Neural cell (in vitro differentiated cells): ENCODE measurements around the gene SERGEF.

Source experiments
- EP300 ChIP-seq: fragments of 450-650 bp; conservative IDR thresholded peaks from 2 replicates; pipeline ENCODE4 v1.6.1; 2014; ENCODE audit warnings: antibody characterized with exemption, mild to moderate bottlenecking, moderate library complexity; ENCODE audit not compliant: poor library complexity, severe bottlenecking
- POLR2AphosphoS5 ChIP-seq: IDR thresholded peaks from 2 replicates; pipeline ENCODE4 v1.6.1; 2012
- TF ChIP-seq, protein P1 (sequence below): fragments of 450-650 bp; IDR thresholded peaks from 2 replicates; pipeline ENCODE4 v1.5.1; 2014; ENCODE audit warnings: antibody characterized with exemption, mild to moderate bottlenecking, moderate library complexity; ENCODE audit not compliant: poor library complexity, severe bottlenecking

GRCh38 chr11:17923217-17923616 is 89.6 kb downstream of the SERGEF start:
- TF ChIP-seq, protein P1, sequence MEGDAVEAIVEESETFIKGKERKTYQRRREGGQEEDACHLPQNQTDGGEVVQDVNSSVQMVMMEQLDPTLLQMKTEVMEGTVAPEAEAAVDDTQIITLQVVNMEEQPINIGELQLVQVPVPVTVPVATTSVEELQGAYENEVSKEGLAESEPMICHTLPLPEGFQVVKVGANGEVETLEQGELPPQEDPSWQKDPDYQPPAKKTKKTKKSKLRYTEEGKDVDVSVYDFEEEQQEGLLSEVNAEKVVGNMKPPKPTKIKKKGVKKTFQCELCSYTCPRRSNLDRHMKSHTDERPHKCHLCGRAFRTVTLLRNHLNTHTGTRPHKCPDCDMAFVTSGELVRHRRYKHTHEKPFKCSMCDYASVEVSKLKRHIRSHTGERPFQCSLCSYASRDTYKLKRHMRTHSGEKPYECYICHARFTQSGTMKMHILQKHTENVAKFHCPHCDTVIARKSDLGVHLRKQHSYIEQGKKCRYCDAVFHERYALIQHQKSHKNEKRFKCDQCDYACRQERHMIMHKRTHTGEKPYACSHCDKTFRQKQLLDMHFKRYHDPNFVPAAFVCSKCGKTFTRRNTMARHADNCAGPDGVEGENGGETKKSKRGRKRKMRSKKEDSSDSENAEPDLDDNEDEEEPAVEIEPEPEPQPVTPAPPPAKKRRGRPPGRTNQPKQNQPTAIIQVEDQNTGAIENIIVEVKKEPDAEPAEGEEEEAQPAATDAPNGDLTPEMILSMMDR, result no peak
- TF ChIP-seq POLR2AphosphoS5 (no peak), EP300 (no peak)
